Peyer's patch (tissue), 4 donors: ENCODE results near the gene LRRC8C. TPM values are rescaled to one million over a fixed set of nuclear protein-coding genes. Genes with fewer than 3 reads are reported as not detected.

Experiments
- DNase-seq, 3 donors: peaks; one replicate each; pipeline ENCODE4 v3.0.0-alpha.2; 2017 to 2019
- H3K27ac ChIP-seq, 4 donors: fragments of 200-600 bp; sonication (generic); one replicate each; pipeline ENCODE4 v1.5.1; 2016 to 2019
- H3K27me3 ChIP-seq, 2 donors: fragments of 200-600 bp; sonication (generic); one replicate each; pipeline ENCODE4 v1.5.1; 2019
- H3K36me3 ChIP-seq, 3 donors: fragments of 200-600 bp; sonication (generic); one replicate each; pipeline ENCODE4 v1.5.1; 2016 to 2019
- H3K4me1 ChIP-seq, 4 donors: fragments of 200-600 bp; sonication (generic); one replicate each; pipeline ENCODE4 v1.5.1; 2016 to 2019
- H3K4me3 ChIP-seq, 4 donors: fragments of 200-600 bp; sonication (generic); 1 replicate in 3 of 4; 2 replicates in 1 of 4; pipeline ENCODE4 v1.5.1; 2016 to 2019; ENCODE audit warnings: mild to moderate bottlenecking in 1 of 4
- H3K9me3 ChIP-seq, 4 donors: fragments of 200-600 bp; sonication (generic); one replicate each; pipeline ENCODE4 v1.5.1; 2016 to 2019; ENCODE audit warnings: mild to moderate bottlenecking in 1 of 4
- CTCF ChIP-seq, 6 experiments: fragments of 450-650 bp in 4 of 6; fragments of 200-600 bp in 2 of 6; sonication (generic) in 1 of 6; IDR thresholded peaks; one replicate each; pipeline ENCODE4 v1.5.1; 2017 to 2019; ENCODE audit warnings: antibody characterized with exemption in 6 of 6, mild to moderate bottlenecking in 3 of 6, moderate library complexity in 1 of 6
- POLR2A ChIP-seq, 2 donors: fragments of 450-650 bp; IDR thresholded peaks; one replicate each; pipeline ENCODE4 v1.5.1; 2017; ENCODE audit warnings: antibody characterized with exemption in 2 of 2, mild to moderate bottlenecking in 2 of 2, moderate library complexity in 2 of 2
- total RNA-seq, 4 donors: library from RNA; depleted of rRNA; stranded (reverse); fragments of >200 nt; gene quantifications; one replicate each; pipeline ENCODE4 v1.1.0, GENCODE V29; 2016

LRRC8C gene
- total RNA-seq, 4 donors from 2014 or later = 2.5 to 9.9 (median 4.0) TPM

- no peaks in the 10 kb centered on the region for H3K27me3 ChIP-seq
- H3K9me3 ChIP-seq = no peaks in the 10 kb centered on the region
- H3K27ac ChIP-seq = no peak overlapping the region
- peaks cover 0 to 9% (median 0%) of the 10 kb centered on the region in 4 donors for H3K4me1 ChIP-seq
- no peaks in the 10 kb centered on the region for H3K36me3 ChIP-seq
- TF ChIP-seq CTCF (IDR thresholded peaks at IDR 0.05) (no peak), POLR2A (IDR thresholded peaks at IDR 0.05) (no peak)
- no peak overlapping the region for H3K4me3 ChIP-seq
- DNase-seq = no peak
Measured at GRCh38 chr1:89613928-89614327, 19.0 kb upstream of the LRRC8C start.

- Histone ChIP-seq H3K27me3 (no peaks in the 10 kb centered on the region), H3K9me3 (no peaks in the 10 kb centered on the region), H3K27ac (no peak overlapping the region), H3K4me3 (no peak overlapping the region), H3K36me3 (no peaks in the 10 kb centered on the region), H3K4me1 (no peaks in the 10 kb centered on the region)
- TF ChIP-seq CTCF (IDR thresholded peaks at IDR 0.05) (peak in 5 of 6 experiments; percentile 19 to 43 (median 28)), POLR2A (IDR thresholded peaks at IDR 0.05) (no peak)
- DNase-seq = peak in 2 of 3 donors; percentile 44 to 67
Measured at GRCh38 chr1:89615676-89616598, 17.0 kb upstream of the LRRC8C start.

DNA sequence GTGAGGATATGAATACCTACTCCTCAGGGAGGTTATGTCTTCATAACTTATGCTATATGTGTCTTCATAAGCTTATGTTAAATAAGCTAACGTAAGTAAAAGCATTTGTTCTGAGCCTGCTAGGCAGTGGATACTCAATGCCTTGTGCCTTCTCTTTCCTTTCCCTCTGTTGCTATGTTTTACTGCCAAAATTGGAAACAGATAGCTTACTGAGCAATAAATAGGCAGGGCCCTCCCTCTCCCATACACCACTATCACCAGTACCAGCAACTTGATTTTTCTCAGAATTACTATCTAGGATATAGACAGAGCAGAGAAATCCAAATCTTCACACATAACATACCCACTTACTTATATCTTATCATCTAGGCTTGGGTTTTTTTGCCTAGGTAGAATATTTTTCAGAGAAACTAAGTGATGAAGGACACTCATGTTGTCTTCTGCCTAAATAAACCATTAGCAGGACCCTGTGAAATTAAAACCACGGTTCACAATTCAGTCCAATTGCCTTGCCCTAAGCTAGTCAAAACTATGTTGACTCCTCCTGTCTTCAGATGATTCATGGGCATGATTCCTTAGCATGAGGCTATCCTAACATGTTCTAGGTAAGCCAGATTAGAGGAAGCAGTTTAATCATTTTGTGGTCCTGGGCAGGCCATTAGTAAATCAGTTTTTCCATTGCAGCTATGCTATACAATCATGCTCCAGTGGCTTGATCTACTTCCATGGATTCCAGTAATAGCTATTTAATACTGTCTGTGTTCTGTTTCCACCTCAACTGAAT is 15.9 kb upstream of the LRRC8C start:
- no peak for TF ChIP-seq POLR2A (IDR thresholded peaks at IDR 0.05)
- no peak for TF ChIP-seq CTCF (IDR thresholded peaks at IDR 0.05)

GRCh38 chr1:89620664-89621063 is 12.3 kb upstream of the LRRC8C start:
- Histone ChIP-seq H3K4me3 (no peak overlapping the region), H3K36me3 (no peaks in the 10 kb centered on the region), H3K27me3 (no peaks in the 10 kb centered on the region), H3K27ac (no peak overlapping the region), H3K4me1 (no peaks in the 10 kb centered on the region), H3K9me3 (no peaks in the 10 kb centered on the region)
- no peak for TF ChIP-seq CTCF (IDR thresholded peaks at IDR 0.05)
- DNase-seq = no peak

More for the DNA sequence above, 15.9 kb upstream of the LRRC8C start:
- Histone ChIP-seq H3K27me3 (no peaks in the 10 kb centered on the region), H3K36me3 (no peaks in the 10 kb centered on the region), H3K9me3 (no peaks in the 10 kb centered on the region), H3K4me3 (no peak overlapping the region), H3K4me1 (no peaks in the 10 kb centered on the region), H3K27ac (no peak overlapping the region)
- DNase-seq = no peak

DNA sequence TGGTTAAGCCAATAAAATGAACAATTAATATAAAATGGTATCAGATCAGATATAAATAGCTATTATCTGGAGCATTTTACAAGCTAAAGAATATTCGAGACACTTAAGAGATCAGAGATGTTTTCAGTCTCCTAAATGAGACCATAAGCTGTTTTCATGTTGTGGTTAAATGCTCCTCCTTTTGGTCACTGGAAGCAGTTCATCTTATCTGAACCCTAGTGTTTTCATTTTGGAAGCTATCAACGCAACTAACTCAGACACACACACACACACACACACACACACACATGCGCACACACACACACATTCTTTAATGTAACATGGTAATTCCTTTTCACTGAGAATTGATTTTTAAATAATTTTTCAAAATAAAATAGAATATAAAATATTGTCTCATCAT is 10.0 kb upstream of the LRRC8C start:
- Histone ChIP-seq H3K27me3 (no peaks in the 10 kb centered on the region), H3K36me3 (no peaks in the 10 kb centered on the region), H3K4me3 (no peak overlapping the region), H3K27ac (no peak overlapping the region), H3K9me3 (no peaks in the 10 kb centered on the region), H3K4me1 (no peaks in the 10 kb centered on the region)
- no peak for DNase-seq
- TF ChIP-seq POLR2A (IDR thresholded peaks at IDR 0.05) (no peak), CTCF (IDR thresholded peaks at IDR 0.05) (peak in 1 of 6 experiments; percentile 5)
